Astrocyte of the cerebellum (primary cell): ENCODE data around the gene SPATA45.

Experiments used
- DNase-seq: peaks from one replicate; pipeline ENCODE4 v3.0.0-alpha.2; 2011; ENCODE audit warnings: low read depth
- H3K4me3 ChIP-seq: 2 replicates; pipeline ENCODE4 v1.5.1; 2011; ENCODE audit warnings: mild to moderate bottlenecking, low read depth, low read length, moderate library complexity
- CTCF ChIP-seq: IDR thresholded peaks from 2 replicates; pipeline ENCODE4 v1.5.1; 2012; ENCODE audit warnings: low read length, low read depth, moderate library complexity, mild to moderate bottlenecking; ENCODE audit errors: missing control alignments
- in situ Hi-C: cut with HindIII; loops from 2 replicates; pipeline ENCODE4 v1.10.0; 2017; ENCODE audit warnings: low sequenced_read_pairs

SPATA45 gene

GRCh38 chr1:212847549-212847948 is at the start of gene SPATA45:
Gene SPATA45, minus strand, starts transcription at chr1:212847649. Its CDS starts 11,500 bp downstream, at chr1:212836149.
- in situ Hi-C loops, result no loop called here
- DNase-seq, result no peak
- no peak for TF ChIP-seq CTCF
- no peak within 1 kb of the TSS for H3K4me3 ChIP-seq

DNA sequence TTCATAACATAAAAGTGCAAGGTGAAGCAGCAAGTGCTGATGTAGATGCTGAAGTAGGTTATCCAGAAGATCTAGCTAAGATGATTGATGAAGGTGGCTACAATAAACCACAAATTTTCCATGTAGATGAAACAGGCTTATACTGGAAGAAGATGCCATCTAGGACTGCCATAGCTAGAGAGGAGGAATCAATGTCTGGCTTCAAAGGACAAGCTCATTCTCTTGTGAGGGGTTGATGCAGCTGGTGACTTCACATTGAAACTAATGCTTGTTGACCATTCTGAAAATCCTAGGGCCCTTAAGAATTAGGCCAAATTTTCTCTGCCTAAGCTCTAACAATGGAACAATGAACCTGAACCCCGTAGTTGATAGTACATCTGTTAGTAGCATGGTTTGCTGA is 44.7 kb upstream of the SPATA45 start:
- H3K4me3 ChIP-seq, result no peak overlapping the region
- in situ Hi-C loops, result loop anchor here (5.0 kb wide), 1 partner anchor 90 kb away; no protein-coding TSS in a partner anchor
- TF ChIP-seq CTCF, result no peak

GRCh38 chr1:212884592-212884991 is 37.1 kb upstream of the SPATA45 start:
- TF ChIP-seq CTCF, result no peak
- H3K4me3 ChIP-seq, result no peak overlapping the region
- no peak for DNase-seq
- in situ Hi-C loops, result no loop called here

More for the DNA sequence above, 44.7 kb upstream of the SPATA45 start:
- no peak for DNase-seq

DNA sequence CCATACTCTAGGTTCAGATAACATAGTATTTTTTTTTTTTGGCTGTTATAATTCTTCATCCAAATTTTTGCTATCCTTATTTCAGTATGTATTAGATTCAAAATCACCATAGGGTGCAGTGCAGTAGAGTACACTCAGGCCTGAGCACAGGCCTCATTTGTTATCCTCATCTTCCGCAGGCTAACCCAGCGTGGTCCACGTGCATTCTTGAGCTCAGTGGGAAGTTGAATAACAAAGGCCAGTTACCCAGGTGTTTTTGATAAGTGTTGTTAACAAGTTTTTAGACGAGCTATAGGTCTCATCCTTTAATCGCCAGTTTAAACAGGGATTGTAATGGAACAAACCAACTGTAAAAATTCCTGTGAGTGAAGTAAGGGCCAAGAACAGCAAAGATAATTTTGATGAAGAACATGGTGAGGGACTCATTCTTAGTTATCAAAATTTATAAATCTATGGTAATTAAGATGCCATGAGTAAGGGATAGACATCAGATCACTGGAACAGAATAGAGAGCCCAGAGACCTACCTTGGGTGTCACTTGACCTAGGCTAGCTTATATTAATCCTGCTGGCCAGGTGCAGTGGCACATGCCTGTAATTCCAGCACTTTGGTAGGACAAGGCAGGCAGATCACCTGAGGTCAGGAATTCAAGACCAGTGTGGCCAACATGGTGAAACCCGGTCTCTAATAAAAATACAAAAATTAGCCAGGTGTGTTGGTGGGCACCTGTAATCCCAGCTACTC is 32.7 kb upstream of the SPATA45 start:
- peak; percentile 31 for DNase-seq
- in situ Hi-C loops, result no loop called here
- no peak overlapping the region for H3K4me3 ChIP-seq
- no peak for TF ChIP-seq CTCF

- in situ Hi-C loops, result no loop called here
- DNase-seq, result no peak
- no peak for TF ChIP-seq CTCF
- H3K4me3 ChIP-seq, result no peak overlapping the region
Measured at GRCh38 chr1:212878418-212878817, 31.0 kb upstream of the SPATA45 start.

- no peak overlapping the region for H3K4me3 ChIP-seq
- no peak for TF ChIP-seq CTCF
- no peak for DNase-seq
- in situ Hi-C loops, result no loop called here
Measured at GRCh38 chr1:212873518-212873917, 26.1 kb upstream of the SPATA45 start.
